LNCaP clone FGC (cell line): ENCODE data around the gene LMAN1L.

Experiments
- DNase-seq: peaks from one replicate; pipeline ENCODE4 v3.0.0-alpha.2; 2011; ENCODE audit warnings: low read depth
- H3K4me3 ChIP-seq: 2 replicates; pipeline ENCODE4 v1.5.1; 2011; ENCODE audit warnings: mild to moderate bottlenecking, low read depth, low read length, control low read depth
- CTCF ChIP-seq: IDR thresholded peaks from 2 replicates; pipeline ENCODE4 v1.5.1; 2012; ENCODE audit warnings: mild to moderate bottlenecking; ENCODE audit not compliant: control insufficient read depth, insufficient read depth; ENCODE audit errors: extremely low read depth

LMAN1L gene

GRCh38 chr15:74777769-74778598 lies 34.7 kb upstream of the LMAN1L start:
- no peak for DNase-seq
- no peak overlapping the region for H3K4me3 ChIP-seq

GRCh38 chr15:74778599-74778970 lies 34.0 kb upstream of the LMAN1L start:
- DNase-seq, result no peak
- H3K4me3 ChIP-seq, result no peak overlapping the region
- no peak for TF ChIP-seq CTCF

More at GRCh38 chr15:74777769-74778598, 34.7 kb upstream of the LMAN1L start:
- no peak for TF ChIP-seq CTCF

GRCh38 chr15:74779162-74779648 lies 33.4 kb upstream of the LMAN1L start:
- H3K4me3 ChIP-seq, result no peak overlapping the region
- TF ChIP-seq CTCF, result no peak
- DNase-seq, result no peak

GRCh38 chr15:74780523-74781430 lies 31.9 kb upstream of the LMAN1L start:
- no peak for TF ChIP-seq CTCF
- no peak overlapping the region for H3K4me3 ChIP-seq

GRCh38 chr15:74781431-74782258 lies 31.0 kb upstream of the LMAN1L start, which contains the start of gene CSK:
TSS of gene CSK (plus strand) at chr15:74782080. CDS start at chr15:74798298, 16,218 bp downstream.
- H3K4me3 ChIP-seq, result peak within 1 kb of the TSS; percentile 79
- TF ChIP-seq CTCF, result peak; percentile 66
- no peak for DNase-seq

More at GRCh38 chr15:74780523-74781430, 31.9 kb upstream of the LMAN1L start:
- DNase-seq, result no peak
